T-helper 17 cell (primary cell): ENCODE data around the gene UVSSA. TPM values are rescaled to one million over a fixed set of nuclear protein-coding genes. Genes with fewer than 3 reads are reported as not detected.

Experiments
- ATAC-seq: fragments of 150-1000 bp; cut with Tn5 transposase; 2 replicates; pipeline ENCODE4 v1.10.0; 2021; ENCODE audit warnings: mild to moderate bottlenecking, moderate library complexity
- DNase-seq, 3 donors: peaks; one replicate each; pipeline versions ENCODE4 v3.0.0 to v3.0.0-alpha.2; 2020 to 2021
- H3K9me3 ChIP-seq: one replicate; pipeline ENCODE4 v1.7.0; 2013; ENCODE audit warnings: low read length, mild to moderate bottlenecking; ENCODE audit not compliant: control insufficient read depth, poor library complexity, severe bottlenecking
- H3K27ac Mint-ChIP-seq: one replicate; pipeline ENCODE4 v1.8.0; 2022; ENCODE audit warnings: mild to moderate bottlenecking, moderate library complexity, mixed read lengths
- H3K27me3 Mint-ChIP-seq: one replicate; pipeline ENCODE4 v1.8.0; 2022; ENCODE audit warnings: mixed read lengths
- H3K36me3 Mint-ChIP-seq: one replicate; pipeline ENCODE4 v1.8.0; 2022; ENCODE audit warnings: low read depth, mixed read lengths
- H3K4me1 Mint-ChIP-seq: one replicate; pipeline ENCODE4 v1.8.0; 2022; ENCODE audit warnings: mild to moderate bottlenecking, mixed read lengths
- H3K4me3 Mint-ChIP-seq: one replicate; pipeline ENCODE4 v1.8.0; 2022; ENCODE audit warnings: mild to moderate bottlenecking, moderate library complexity, mixed read lengths
- total RNA-seq, 4 donors: library from RNA in 2 of 4; stranded (reverse) in 2 of 4; gene quantifications; one replicate each; pipeline ENCODE4 v1.2.3 and lab custom pipeline; 2022 to 2026

UVSSA gene
- total RNA-seq, 2 donors from 2014 or later, result 36.0 to 37.1 TPM

DNA sequence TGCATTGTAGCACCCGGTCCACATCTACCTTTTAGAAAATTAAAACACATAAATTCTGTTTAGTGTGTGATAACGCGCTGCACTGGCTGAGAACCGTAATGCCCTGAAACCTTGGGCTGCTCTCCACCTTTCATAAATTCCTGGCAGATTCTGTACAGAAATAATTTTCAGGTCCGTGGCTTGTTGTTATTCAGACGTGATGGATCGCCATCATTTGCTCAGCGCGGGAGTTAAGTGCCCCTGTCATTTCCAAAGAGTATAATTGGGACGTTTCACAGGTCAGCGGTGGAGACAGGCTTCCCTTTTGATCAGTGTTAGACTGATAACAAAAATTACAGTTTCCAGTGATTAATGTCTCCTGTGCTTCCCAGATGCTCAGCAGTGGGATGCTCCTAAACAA is 16.5 kb downstream of the UVSSA start:
- no peaks in the 10 kb centered on the region for H3K9me3 ChIP-seq
- H3K27ac Mint-ChIP-seq, result no peak overlapping the region
- ATAC-seq (no peak), DNase-seq (no peak)
- no peaks in the 10 kb centered on the region for H3K27me3 Mint-ChIP-seq
- H3K36me3 Mint-ChIP-seq, result no peaks in the 10 kb centered on the region
- H3K4me1 Mint-ChIP-seq, result no peaks in the 10 kb centered on the region
- no peak overlapping the region for H3K4me3 Mint-ChIP-seq

DNA sequence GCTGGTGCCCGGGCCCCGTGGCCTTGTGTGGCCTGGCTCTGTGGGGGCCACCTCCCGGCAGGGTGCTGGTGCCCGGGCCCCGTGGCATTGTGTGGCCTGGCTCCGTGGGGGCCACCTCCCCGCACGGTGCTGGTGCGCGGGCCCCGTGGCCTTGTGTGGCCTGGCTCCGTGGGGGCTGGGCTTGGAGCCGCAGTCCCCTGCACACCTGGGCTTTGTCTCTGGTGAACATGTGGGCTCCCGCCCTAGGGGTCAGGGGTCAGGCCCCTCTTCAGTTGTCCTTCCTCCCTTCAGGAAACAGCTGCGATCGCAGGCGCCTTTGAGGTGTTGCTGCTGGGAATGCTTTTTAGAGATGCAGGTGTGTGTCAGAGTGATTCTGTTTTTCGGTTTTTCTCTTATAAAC is 17.2 kb downstream of the UVSSA start:
- H3K4me3 Mint-ChIP-seq, result no peak overlapping the region
- H3K27ac Mint-ChIP-seq, result no peak overlapping the region
- ATAC-seq (no peak), DNase-seq (no peak)
- H3K4me1 Mint-ChIP-seq, result no peaks in the 10 kb centered on the region
- H3K36me3 Mint-ChIP-seq, result no peaks in the 10 kb centered on the region
- H3K9me3 ChIP-seq, result no peaks in the 10 kb centered on the region
- no peaks in the 10 kb centered on the region for H3K27me3 Mint-ChIP-seq

DNA sequence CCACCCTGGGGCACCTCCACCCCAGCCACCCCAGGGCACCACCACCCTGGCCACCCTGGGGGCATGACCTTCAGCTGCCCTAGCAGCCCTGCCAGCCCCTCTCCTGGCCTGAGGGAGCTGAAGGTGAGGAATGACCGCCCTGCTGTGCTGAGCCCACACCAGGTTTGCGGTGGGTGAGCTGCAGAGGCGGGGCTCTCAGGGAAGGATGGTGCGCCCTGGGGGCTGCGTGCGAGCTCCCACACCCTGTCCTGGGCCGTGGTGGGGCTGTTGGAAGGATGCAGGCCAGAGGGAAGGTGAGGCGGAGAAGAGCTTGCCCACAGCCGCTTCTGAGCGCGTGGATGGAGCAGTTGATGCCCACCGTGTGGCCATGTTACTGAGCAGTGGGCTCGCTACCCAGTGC is 17.7 kb downstream of the UVSSA start:
- H3K4me3 Mint-ChIP-seq, result no peak overlapping the region
- H3K36me3 Mint-ChIP-seq, result no peaks in the 10 kb centered on the region
- no peaks in the 10 kb centered on the region for H3K9me3 ChIP-seq
- no peak for ATAC-seq
- H3K4me1 Mint-ChIP-seq, result no peaks in the 10 kb centered on the region
- no peaks in the 10 kb centered on the region for H3K27me3 Mint-ChIP-seq
- no peak overlapping the region for H3K27ac Mint-ChIP-seq
- no peak for DNase-seq

DNA sequence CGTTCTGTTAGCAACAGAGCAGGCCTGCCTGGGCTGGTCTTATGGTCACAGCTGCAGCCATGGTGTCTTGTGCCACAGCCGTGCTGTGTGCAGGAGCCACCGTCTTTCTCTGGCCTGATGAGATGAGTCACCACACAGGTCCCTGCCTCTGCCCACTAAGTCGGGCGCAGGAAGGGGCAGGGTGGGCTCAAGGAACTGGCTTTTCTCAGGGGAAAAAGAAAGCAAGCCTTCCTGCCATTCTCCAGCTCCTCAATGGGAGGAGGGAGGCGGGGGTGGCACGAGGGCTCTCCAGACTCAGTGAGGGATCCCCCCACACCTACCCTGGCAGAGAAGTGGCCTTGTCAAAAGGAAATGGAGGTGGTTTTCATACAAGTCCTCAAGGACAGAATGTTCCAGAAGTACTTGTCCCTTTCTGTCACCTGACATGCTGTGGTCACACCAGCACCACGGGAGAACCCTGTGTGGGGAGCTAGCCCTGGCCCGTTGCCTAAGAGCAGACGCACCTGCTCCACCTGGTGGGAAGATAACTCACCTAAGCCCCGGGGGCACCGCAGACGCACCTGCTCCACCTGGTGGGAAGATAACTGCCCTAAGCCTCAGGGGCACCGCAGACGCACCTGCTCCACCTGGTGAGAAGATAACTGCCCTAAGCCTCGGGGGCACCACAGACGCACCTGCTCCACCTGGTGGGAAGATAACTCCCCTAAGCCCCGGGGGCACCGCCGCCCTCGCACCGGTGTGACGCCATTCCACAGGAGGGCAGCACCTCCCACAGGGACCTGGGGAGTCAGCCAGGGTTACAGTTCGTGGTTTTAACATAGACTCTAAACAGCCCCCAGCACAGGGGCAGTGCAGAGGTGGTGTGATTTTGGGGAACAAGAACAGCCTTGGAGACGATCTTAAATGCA is 18.5 kb downstream of the UVSSA start:
- Mint-ChIP-seq H3K4me1 (no peaks in the 10 kb centered on the region), H3K27me3 (no peaks in the 10 kb centered on the region), H3K36me3 (no peaks in the 10 kb centered on the region), H3K27ac (no peak overlapping the region), H3K4me3 (no peak overlapping the region)
- DNase-seq, result no peak
- H3K9me3 ChIP-seq, result no peaks in the 10 kb centered on the region
- ATAC-seq, result no peak

DNA sequence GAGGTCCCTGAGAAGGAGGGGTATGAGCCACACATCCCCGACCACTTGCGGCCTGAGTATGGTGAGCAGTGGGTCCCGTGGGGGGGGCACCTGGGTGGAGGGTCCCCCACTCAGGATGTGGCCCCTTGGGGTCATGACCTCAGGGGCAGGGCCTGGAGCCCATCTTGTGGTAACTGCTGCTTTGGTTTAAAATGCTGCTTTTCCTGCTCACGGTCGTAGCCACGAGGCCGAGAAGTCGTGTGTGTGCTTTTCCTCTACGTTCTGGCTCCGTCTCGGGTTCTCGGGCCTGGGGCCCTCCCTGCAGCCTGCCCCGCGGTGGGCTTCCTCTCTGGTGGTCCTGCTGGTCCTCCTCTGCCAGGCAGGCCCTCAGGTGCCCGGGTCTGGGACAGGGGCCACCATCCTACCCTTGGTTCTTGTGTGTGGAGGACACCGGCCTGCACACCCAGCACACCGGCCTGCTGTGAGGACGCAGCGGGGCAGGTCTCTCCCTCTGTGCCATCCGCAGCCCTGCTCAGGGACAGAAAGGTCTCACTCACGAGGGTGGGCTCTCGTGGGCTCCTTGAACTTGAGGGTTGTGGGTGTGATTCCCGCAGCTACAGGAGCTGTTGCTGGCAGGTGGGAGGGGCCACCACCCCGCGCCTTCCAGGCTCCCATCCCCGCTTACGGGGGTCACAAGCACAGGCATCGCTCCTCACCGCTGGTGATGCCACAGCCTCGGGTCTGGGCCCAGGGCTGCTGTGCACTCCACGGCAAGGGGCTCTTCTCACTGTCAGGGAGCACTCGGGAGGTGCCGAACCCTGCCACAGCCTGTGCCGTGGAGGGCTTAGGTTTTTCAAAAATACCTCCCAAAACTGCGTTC is 19.6 kb downstream of the UVSSA start:
- H3K36me3 Mint-ChIP-seq, result peaks cover 3% of the 10 kb centered on the region
- no peak for ATAC-seq
- no peak overlapping the region for H3K27ac Mint-ChIP-seq
- H3K4me1 Mint-ChIP-seq, result no peaks in the 10 kb centered on the region
- no peak overlapping the region for H3K4me3 Mint-ChIP-seq
- H3K27me3 Mint-ChIP-seq, result no peaks in the 10 kb centered on the region
- DNase-seq, result peak in 2 of 3 donors; percentile 4 to 7
- H3K9me3 ChIP-seq, result no peaks in the 10 kb centered on the region

DNA sequence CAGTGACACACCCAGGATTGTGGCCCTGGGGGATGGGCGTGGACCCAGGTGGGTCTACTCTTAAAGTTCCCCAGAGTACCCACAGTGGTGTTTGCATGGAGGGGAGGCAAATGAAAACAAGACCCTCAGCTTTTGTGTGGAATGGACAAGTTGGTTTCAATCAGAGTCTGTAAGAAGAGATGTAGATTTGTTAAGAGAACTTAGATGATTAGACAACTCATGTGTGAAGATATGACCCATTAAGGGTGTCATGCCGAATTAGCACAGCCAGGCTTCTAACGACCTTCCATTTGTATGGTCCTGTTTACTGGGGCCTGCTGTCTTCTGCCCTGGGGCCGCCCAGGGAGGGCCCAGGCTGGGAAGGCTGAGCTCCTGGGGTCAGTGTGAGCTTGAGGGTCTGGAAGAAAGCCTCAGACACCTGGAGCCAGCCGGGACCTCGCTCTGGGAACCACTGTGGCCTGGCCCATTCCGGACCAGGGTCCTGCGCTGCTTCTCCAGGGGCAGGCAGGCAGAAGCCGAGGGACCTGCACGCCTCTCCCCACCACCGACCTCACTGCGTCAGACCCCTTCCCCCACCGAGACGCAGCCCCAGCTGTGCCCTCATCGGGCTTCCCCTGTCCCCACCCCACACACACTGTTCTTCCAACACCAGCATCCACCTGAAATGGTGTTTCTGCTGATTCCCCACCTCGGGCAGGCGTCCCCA is 20.4 kb downstream of the UVSSA start:
- Mint-ChIP-seq H3K4me3 (no peak overlapping the region), H3K36me3 (peaks cover 6% of the 10 kb centered on the region), H3K27ac (no peak overlapping the region), H3K27me3 (no peaks in the 10 kb centered on the region), H3K4me1 (peaks cover 2% of the 10 kb centered on the region)
- peak in 1 of 3 donors; percentile 4 for DNase-seq
- ATAC-seq, result no peak
- H3K9me3 ChIP-seq, result no peaks in the 10 kb centered on the region

DNA sequence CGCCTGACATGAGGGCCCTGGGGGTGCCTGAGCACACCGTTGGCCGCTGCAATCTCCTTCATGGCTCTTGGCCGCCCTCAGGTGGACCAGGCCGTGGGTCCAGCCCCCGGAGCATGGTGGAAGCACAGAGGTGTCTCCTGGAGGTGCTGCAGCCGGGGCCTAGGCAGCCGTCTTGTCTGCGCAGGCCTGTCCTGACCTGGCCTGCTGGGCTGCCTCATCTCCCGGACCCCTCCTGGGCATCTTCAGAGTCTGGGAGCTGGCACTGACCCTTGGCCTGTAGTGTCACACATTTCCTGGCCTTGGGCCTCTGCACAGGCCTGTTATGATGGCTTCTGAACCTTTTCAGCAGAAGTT is 20.9 kb downstream of the UVSSA start:
- ATAC-seq (no peak), DNase-seq (no peak)
- Mint-ChIP-seq H3K27ac (no peak overlapping the region), H3K4me1 (peaks cover 2% of the 10 kb centered on the region), H3K4me3 (no peak overlapping the region), H3K36me3 (peaks cover 8% of the 10 kb centered on the region), H3K27me3 (no peaks in the 10 kb centered on the region)
- no peaks in the 10 kb centered on the region for H3K9me3 ChIP-seq

DNA sequence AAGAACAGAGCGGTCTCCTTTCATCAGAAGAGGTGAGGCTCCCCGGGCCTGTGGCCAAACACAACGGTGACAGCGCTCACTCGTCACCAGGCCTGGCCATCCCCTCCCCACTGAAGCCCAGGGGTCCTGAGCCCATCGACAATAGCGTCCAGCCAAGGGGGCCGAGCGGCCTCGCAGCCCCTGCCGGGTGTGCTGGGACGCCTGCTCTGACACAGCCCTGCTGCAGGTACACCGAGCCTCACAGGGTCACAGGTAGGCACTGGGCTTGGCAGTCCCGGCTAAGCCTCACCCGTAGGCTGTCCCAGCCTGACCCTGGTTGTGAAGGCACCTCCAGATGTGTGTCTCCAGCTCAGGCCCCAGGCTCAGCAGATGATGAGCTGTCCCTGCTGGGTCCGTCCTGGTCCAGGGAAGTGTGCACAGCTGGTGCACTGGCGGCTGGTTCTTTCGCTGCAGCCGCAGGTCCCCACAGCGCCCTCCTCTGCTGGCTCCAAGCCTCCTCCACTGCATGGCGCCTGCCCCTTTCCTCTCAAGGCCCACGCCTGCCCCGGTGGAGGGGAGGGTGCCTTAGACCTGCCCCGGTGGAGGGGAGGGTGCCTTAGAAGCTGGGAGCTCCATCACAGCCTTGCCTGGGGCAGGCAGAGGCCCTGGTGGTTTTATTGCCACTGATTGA is 21.5 kb downstream of the UVSSA start:
- no peaks in the 10 kb centered on the region for H3K27me3 Mint-ChIP-seq
- H3K27ac Mint-ChIP-seq, result no peak overlapping the region
- no peaks in the 10 kb centered on the region for H3K9me3 ChIP-seq
- DNase-seq, result peak in 2 of 3 donors; percentile 7 to 9
- H3K4me3 Mint-ChIP-seq, result no peak overlapping the region
- H3K4me1 Mint-ChIP-seq, result peaks cover 2% of the 10 kb centered on the region
- peaks cover 8% of the 10 kb centered on the region for H3K36me3 Mint-ChIP-seq
- no peak for ATAC-seq

DNA sequence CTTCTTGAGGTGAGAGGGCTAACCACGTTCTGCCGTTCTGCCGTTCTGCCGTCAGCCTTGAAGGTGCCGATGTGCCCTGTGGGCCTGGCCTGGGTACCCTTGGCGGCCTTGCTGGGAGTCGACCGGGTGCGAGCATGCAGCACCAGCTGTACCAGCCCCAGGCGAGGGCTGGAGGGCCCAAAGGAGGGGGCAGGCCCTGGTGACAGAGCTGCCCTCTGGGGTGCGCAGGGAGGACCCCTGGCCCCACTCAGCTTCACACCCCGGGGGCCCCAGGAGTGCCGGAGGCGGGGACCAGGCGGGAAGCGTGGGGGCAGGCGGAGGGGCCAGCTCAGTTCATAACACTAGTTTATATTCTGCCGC is 22.1 kb downstream of the UVSSA start:
- Mint-ChIP-seq H3K27ac (no peak overlapping the region), H3K4me1 (peaks cover 2% of the 10 kb centered on the region), H3K36me3 (peaks cover 8% of the 10 kb centered on the region), H3K27me3 (no peaks in the 10 kb centered on the region), H3K4me3 (no peak overlapping the region)
- H3K9me3 ChIP-seq, result no peaks in the 10 kb centered on the region
- peak in 1 of 3 donors; percentile 3 for DNase-seq
- no peak for ATAC-seq

DNA sequence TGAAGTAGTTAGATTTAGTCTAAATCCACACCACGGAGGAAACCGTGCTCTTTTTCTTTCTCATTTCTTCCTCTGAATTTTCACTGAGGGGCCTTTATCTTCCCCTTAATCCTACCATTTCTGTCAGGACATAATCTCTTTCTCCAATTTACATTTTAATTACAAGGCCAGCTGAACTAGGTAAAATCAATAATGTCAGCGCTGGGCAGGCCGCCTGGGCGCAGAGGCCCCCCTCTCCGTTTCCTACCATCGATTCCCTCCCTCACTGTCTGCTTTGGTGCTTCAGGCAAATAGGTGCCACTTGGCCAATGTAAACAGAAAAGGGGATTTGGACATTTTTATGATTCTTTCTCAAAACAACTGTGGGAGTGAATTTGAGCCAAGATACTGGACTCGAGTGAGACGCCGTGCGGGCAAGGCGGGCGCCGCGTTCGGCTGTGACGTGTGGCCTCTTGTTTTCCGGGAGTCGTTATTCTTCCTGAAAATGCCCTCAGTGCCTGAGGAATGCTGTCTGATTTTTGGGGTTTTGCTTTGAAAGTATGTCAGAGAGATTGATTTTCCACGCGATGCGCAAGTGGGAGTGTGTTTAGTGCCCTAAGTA is 22.6 kb downstream of the UVSSA start:
- no peak for ATAC-seq
- H3K9me3 ChIP-seq, result no peaks in the 10 kb centered on the region
- peaks cover 8% of the 10 kb centered on the region for H3K36me3 Mint-ChIP-seq
- no peak overlapping the region for H3K4me3 Mint-ChIP-seq
- no peaks in the 10 kb centered on the region for H3K27me3 Mint-ChIP-seq
- H3K27ac Mint-ChIP-seq, result no peak overlapping the region
- DNase-seq, result no peak
- H3K4me1 Mint-ChIP-seq, result peaks cover 2% of the 10 kb centered on the region

DNA sequence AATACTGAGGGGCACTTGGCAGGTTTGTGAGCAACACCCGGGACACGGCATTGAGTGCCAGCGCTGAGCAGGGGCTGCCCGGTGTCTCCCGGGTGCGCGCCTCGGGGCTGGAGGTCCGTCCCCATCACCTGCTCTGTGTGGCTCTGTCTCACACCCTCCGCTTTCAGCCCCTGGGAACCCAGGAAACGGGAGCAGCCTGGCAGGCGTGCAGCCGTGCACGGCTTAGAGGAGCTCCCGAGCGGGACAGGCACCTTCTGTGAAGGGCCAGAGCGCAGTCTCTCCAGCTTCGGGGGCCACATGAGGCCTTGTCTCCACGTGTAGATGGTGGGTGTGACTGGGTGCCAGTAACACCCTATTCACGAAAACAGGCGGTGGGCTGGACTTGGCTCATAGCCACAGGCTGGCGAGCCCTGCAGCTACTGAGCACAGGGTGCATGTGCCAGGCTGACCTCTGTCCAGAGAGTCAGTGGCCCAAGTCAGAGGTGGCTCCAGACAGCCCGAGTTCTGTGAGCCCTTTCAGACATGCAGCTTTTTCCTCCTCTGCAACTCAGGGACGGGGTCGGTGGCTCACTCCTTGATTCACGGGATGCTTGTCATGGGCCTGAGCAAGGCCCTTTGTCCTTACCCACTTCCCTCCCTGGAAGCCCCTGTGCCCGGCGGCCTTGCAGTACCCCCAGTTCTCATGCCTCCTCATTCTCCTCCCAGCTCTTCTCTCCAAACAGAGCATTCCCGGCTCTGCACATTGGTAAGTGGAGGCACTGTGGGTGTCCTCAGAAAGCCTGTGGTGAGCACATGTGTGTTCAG is 23.5 kb downstream of the UVSSA start:
- peaks cover 2% of the 10 kb centered on the region for H3K4me1 Mint-ChIP-seq
- ATAC-seq (no peak), DNase-seq (peak in 1 of 3 donors; percentile 5)
- no peaks in the 10 kb centered on the region for H3K9me3 ChIP-seq
- peaks cover 8% of the 10 kb centered on the region for H3K36me3 Mint-ChIP-seq
- no peak overlapping the region for H3K27ac Mint-ChIP-seq
- no peak overlapping the region for H3K4me3 Mint-ChIP-seq
- no peaks in the 10 kb centered on the region for H3K27me3 Mint-ChIP-seq
